Measurements from ENCODE around the gene GIPC1. TPM values are rescaled to one million over a fixed set of nuclear protein-coding genes. Genes with fewer than 3 reads are reported as not detected.
"Not testable (repeated sequence)": the region's sequence is repeated elsewhere in the genome, so short reads cannot be mapped to it uniquely, and the experiment has no call there.

The GIPC1 gene, protein sequence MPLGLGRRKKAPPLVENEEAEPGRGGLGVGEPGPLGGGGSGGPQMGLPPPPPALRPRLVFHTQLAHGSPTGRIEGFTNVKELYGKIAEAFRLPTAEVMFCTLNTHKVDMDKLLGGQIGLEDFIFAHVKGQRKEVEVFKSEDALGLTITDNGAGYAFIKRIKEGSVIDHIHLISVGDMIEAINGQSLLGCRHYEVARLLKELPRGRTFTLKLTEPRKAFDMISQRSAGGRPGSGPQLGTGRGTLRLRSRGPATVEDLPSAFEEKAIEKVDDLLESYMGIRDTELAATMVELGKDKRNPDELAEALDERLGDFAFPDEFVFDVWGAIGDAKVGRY
- 127 TPM for total RNA-seq

DNA sequence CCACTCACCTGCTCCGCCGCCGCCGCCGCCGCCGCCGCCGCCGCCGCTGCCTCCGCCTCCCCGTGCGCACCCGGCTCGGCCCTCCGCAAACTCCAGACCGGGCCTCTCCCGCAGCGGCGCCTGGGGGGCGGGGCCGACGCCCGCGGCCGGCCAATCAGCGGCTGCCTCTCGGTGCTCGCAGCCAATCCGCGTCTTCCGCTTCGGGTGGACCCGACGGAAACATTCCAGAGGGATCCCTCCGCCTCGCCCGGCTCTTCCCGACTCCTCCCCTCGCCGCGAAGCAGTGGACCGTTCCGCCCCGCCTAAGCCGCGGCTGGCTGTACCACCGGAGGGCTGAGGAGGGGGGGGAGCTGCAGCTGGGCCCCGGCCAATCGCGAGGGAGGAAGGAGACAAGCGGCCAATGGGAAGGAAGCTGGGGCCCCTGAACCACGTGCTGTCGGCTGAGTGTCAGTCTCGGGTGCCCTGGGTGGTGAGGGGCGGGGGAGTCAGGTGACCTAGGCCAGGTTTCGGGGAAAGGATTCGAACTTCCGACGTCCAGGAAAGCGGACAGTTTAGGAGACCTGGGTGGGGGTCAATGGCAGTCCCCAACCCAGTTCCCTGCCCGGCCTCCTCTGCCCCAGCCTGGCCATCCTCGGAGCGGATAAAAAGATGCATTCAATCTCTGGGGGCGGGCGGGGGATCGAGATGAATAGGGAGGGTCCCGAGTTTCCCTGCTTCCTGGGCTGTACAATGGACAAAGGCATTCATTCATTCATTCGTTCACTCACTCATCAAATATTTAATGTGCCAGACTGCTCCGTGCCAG is at the start of gene GIPC1:
Gene GIPC1, minus strand, starts transcription at position 99 of the 805 bp plus-strand sequence. CDS start 13,151 bp downstream, outside the sequence.
- DNase-seq (ENCODE audit: low spot score), result peak; percentile 97

DNA sequence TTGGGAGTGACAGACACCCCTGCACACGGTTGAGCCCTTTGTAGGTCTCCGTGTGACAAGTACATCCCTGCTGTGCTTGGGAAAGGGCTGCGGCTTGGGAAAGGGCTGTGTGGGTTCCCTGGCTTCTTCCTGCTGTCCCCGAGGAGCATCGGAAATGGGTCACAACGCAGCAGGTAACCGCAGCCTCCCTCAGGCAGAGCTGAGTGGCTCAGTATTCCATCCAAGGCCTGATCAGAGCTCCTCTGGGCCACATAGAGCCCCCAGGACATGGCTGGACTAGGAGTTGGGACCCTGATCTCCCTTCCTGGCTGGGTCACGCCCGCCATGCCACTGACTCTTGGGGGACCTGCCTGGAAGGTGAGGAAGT is 49.8 kb upstream of the GIPC1 start:
- DNase-seq (ENCODE audit: low spot score), result no peak

DNA sequence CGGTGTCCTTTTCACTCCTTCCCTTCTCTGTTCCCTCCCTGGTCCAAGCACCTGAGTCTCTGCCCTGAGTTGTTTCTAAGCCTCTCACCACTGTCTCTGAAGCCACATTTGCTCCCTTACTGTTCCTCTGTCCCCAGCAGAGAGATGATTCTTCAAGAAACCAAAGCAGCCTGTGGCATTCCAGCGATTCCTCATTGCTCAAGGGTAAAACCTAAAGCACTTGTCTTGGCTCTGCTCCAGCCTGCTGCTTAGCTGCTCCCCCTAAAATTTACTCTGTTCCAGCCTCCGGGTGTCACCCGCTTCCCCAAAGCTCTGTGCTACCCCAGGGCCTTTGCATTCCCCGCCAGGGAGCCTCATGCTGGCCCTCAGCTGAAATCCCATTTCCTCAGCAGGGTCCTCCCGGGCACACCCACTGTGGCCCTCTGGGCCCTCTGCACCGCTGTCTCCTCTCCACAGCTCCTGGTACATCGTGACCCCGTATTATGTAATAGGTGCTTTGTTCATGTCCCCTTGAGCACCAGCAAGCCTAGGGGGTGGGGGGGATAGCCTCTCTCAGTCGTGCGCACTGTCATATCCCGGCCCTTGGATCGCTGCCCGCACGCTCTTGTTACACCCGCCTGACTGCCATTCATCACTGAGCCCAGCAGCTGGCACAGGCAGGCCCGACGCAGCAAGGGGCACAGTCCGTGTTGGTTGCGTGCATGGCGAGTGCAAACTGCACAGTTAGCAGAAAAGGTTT is 49.2 kb upstream of the GIPC1 start:
- DNase-seq (ENCODE audit: low spot score), result no peak

DNA sequence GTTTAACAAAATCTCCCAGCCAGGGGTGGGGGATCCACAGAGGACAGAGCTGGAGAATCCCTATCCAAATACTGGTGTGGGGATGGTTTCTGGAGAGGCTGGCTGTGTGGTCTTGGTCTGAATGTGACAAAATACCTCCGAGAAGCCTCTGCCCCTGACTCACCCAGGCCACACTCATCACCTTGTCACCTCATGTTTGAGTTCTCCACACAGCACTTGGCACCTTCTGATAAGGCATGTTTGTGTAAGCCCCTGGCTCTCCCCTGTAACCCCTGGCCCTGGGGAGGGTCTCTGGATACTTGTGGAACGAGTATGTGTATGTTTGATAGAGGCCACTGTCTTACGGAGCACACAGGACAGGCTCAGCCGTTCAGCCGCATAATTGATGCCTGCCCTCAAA is 48.1 kb upstream of the GIPC1 start:
- DNase-seq (ENCODE audit: low spot score), result no peak

DNA sequence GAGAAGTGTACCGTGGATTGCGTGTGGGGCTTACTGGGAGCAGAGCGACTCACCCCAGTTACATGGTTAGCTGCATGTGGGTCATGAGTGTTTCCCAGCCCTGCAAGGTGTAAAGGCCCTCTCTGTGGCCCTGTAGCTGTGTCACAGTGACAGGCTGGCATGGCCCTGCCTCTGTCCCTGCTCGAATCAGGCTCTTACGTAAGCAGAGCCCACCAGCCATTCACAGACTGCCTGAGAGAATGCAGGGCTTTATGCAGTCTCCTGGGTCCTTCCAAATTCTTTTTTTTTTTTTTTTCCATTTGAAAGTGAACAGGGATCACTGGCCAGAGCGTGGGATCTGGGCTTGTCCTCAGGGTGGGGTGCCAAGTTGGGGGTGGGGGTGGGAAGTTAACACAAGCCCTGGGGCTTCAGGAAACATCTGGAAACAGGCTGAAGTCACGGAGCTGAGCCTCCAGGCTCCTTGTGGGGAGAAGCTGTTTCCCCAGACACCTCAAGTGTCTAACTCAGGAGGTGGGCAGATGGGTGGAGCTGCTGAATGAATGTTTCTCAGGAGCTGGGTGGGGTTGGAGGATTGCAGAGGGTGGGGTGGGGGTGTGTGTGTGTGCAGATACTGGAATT is 46.9 kb upstream of the GIPC1 start:
- DNase-seq (ENCODE audit: low spot score), result no peak

DNA sequence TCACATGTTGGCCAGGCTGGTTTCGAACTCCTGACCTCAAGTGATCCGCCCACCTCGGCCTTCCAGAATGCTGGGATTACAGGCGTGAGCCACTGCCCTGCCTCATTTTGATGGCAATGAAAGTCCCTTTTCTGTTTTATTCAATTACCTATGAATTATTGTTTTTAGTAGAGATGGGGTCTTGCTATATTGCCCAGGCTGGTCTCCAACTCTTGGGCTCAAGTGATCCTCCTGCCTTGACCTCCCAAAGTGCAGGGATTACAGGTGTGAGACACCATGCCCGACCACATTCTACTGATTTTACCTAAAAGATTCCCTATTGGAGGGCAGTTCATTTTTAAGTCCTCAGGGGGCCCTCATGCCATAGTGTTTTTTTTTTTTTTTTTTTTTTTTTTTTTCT is 46.1 kb upstream of the GIPC1 start:
- DNase-seq (ENCODE audit: low spot score), result not testable (repeated sequence)

DNA sequence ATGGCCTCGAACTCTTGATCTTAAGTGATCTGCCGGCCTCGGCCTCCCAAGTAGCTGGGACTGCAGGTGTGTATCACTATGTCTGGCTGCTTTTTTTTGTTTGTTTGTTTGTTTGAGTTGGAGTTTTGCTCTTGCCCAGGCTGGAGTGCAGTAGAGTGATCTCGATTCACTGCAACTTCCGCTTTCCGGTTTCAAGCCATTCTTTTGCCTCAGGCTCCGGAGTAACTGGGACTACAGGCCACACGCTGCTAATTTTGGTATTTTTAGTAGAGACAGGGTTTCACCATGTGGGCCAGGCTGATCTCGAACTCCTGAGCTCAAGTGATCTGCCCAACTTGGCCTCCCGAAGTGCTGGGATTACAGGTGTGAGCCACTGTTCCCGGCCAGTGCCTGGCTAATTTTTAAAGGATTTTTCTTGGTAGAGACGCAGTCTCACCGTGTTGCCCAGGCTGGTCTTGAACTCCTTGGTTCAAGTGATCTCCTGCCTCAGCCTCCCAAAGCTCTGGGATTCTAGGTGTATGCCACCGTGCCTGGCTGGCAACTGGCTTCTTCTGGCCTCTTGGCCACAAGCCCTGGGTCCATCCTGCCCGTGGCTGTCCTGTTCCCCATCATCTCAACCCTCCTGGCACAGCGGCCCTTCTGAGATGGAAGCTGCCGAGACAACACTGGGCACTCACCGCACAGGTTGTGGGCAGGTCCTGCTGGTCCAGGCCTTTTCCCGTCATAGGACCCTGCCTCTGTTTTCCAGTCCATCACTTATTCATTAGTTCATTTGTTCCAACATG is 45.0 kb upstream of the GIPC1 start:
- DNase-seq (ENCODE audit: low spot score), result no peak

DNA sequence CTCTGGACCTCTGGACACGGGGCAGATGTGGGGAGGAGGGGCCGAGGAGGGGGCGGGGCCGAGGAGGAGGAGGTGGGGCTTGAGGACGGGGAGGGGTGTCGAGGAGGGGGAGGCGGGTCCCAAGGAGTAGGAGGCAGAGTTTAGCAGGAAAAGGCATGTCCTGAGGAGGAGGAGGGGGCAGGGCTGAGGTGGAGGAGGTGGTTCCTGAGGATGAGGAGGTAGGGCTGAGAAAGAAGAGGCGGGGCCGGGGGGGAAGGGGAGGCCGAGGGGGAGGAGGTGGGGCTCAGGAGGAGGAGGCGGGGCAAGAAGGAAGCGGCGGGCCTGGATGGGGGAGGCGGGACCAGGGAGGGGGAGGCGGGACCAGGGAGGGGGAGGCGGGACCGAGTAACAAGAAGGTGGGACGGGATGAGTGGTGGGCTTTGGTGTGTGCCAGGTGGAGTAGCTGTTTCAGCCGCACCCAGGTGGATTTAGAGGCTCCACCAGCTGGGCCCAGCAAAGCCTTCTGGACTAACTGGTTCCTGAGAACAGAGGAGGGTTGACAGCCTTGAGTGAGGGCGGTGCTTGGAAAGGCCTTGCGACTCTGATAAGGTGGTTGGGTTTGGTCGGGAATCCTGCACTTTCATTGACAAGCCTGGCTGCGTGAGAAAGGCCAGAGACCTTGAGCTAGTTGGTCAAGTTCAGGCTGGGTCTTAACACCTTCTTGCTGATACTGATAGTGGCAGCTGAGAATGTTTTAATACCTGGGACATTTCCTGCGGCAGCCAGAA is 41.2 kb upstream of the GIPC1 start:
- DNase-seq (ENCODE audit: low spot score), result peak; percentile 77

DNA sequence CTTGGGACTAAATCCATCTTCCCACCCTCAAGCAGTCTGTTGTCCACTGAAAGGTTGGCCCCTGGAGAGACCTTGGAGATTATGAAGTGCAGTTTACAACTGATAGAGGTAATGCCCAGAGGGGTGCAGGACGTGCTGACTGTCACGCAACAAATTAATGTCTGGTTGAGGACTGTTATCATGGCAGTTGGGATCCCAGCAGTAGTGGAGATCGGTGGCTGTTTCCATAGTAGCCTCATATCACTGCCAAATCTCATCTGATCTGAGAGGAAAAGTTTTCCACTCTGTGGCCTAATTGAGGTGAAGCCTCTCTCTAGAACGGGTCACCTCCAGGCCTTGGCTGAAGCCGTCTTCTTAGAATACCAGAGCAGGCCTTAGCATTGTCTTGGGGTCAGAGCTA is 37.5 kb upstream of the GIPC1 start:
- DNase-seq (ENCODE audit: low spot score), result no peak

DNA sequence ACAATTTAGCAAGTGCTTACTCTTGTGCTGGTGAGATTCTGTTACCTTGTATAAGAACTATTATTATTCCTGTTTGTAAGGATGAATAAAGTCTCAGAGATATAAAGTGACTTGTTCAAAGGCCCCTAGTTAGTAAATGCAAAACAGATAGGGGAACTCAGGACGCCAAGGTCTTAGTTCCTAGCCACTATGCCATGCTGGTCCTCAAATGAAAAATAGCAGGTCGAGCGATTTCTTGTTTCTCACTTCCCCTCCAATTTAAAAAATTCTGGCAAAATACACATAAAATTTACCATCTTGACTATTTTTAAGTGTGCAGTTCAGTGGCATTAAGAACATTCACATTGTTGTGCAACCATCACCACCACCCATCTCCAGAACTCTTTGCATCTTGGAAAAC is 34.6 kb upstream of the GIPC1 start:
- DNase-seq (ENCODE audit: low spot score), result no peak

DNA sequence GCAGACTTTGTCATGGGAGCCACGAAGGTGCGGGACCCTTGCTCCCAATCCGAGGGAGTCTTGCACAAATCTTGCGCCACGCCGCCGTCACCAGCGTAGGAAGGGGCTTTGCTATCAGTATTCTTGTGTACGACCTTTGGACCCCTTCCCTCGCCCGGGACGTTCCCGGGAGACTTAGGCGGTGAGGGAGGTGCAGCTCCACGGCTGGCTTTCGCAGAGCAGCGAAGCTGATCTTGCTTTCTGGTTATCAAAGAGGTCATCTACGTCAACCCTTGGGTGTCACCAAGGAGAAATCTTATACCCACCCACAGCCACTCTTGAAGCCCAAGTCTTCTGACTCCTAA is 34.0 kb upstream of the GIPC1 start:
- no peak for DNase-seq (ENCODE audit: low spot score)

DNA sequence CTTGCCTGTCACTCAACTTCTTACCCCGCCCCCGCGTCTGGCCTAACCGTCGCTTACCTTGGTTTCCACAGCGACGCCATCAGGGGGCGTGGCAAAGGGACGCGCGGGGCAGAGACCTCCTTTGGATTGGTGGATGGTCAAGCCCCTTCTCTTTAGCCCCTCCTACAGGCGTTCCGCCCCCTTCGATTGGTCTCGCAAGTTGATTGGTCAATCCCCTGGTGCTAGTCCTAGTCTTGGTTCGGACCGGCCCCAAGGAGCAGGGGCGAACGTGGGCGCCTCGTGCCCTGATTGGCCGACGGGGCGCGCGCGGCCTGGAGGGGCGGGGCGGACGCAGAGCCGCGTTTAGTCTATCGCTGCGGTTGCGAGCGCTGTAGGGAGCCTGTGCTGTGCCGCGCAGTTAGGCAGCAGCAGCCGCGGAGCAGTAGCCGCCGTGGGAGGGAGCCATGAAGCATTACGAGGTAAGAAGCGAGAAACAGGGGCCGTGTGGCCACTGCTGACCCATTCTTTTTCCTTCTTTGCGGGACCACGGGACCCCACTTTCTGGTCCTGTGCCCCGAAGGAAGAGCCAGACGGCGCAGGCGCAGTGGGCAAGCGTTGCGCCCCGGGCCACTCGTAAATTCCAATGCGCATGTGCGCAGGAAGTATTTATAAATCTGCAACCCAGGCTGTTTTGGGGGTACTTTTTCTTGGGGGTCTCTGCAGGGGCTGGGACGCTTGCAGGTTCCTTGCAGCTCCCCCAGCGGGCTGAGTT is 33.5 kb upstream of the GIPC1 start, which contains the start of gene TECR:
Gene TECR, plus strand, starts transcription at position 341 of the 751 bp plus-strand sequence. Its CDS starts 103 bp downstream, at position 444.
- peak; percentile 100 for DNase-seq (ENCODE audit: low spot score)

DNA sequence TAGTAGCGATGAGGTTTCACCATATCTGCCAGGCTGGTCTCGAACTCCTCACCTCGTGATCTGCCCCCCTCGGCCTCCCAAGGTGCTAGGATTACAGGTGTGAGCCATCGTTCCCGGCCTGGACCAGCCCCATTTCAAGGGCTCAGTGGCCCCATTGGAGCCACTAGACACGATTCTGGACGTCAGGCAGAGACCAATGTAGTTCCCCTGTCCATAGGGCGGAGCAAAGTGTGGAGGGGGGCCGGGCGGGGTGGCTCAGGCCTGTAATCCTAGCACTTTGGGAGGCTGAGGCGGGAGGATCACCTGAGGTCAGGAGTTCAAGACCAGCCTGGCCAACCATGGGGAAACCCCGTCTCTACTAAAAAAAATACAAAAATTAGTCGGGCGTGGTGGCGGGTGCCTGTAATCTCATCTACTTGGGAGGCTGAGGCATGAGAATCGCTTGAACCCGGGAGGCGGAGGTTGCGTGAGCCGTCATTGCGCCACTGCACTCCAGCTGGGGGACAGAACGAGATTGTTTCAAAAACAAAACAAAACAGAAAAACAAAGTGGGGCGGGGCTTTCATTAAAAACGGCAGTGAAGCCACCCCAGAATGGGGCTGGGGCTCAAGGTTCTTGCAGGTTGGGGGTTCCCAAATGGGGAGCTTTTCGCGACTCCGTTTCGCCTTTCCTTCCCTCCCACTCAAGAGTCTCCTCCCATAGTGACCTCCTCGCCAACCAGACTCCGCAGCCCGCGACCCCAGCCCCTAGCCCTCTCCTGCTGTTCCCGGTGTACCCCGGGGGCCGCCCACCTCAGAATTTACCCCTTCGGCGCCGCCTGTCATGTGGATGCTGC is 32.7 kb upstream of the GIPC1 start:
- no peak for DNase-seq (ENCODE audit: low spot score)

DNA sequence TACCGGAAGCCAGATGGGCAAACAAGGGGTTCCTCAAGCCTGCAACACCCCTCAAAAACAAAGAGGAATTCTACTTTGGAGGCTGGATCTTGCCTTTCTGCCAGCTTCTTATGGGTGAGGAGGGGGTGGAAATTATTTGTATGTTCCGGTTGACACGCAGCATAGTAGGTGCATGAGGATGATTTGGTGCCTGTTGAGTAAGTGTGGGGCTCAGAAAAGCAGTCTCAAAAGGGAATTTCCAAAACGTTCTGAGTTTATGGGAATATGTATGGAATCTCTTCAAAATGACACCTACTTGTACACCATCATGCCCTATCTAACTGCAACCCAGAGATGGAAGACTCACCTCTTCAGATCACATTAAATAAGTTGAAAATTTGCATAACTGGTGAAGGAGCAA is 30.5 kb upstream of the GIPC1 start:
- no peak for DNase-seq (ENCODE audit: low spot score)

DNA sequence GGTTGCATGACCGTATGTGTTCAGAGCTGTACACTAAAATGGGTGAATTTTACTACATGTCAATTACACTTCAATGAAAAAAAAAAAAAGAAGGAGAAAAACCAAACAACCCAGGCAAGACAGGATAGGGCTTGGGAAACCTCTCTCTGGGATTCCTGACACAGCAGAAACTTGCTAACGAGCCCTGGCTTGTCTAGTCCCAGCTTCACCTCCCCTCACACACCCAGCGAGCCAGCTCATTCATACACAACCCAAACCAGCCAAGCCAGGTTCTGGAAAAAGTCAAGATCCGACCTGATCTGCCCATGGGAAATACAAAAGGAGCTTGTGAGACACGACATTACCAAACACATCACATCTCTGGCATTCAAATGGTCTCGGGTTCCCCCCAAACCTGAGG is 29.8 kb upstream of the GIPC1 start:
- no peak for DNase-seq (ENCODE audit: low spot score)

DNA sequence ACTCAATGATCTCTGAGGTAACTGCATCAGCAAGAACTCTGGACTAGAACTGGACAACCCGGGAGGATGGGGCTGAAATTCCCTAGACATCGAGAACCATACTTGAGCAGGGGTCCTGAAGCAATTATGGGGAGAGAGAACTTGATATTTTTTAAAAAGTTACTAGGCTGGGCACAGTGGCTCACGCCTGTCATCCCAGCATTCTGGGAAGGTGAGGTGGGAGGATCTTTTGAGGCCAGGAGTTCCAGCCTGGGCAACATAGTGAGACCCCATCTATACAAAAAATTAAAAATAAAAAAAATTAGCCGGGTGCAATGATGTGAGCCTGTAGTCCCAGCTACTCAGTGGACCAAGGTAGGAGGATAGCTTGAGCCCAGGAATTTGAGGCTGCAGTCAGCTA is 24.6 kb upstream of the GIPC1 start:
- DNase-seq (ENCODE audit: low spot score), result no peak

DNA sequence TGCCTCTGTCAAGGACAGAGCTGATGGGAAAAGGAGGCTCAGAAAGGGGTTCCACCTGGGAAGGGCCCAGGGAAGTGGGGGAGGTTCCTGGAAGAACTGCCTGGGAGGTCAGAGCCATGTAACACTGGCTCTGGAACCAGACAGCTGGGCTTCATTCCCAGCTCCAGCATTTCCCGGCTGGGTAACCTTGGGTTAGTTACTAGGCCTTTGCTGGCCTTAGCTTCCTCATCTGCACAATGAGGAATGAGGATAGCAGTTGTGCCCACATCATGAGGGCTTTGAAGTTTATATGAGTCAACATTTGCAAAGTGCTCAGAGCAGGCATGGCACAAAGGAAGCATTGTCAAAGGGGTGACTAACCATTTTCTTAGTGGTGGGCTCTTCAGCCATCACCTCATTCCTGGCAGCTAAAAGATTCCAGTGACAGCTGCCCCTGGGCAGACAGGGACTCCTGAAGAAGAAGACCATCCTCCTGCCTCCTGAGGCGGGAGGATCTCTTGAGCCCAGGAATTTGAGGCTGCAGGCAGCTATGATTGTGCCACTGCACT is 24.0 kb upstream of the GIPC1 start:
- no peak for DNase-seq (ENCODE audit: low spot score)

DNA sequence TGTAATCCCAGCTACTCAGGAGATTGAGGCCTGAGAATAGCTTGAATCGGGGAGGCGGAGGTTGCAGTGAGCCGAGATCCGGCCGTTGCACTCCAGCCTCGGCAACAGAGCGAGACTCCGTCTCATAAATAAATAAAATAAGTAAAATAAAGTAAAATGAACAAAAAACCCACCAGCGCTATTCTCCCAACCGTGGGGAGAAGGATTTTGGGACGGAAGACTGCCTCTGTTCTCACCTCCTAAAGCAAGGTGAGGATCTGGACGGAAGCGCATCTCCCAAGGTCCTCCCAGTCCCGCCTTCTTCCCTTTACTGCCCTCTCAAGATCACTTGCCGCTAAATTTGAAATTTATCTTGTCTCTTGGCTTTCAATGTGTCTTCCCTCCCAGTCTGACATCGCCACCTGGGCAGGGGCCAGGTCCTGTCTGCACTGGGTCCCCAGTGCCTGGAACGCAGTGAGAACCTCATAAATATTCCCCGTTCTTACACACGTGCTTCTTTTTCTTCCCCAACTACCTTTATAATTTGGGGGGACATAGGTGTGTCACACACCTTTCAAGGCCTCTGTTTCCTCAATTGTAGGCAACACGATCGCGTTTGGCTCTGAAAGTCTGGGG is 23.4 kb upstream of the GIPC1 start:
- DNase-seq (ENCODE audit: low spot score), result no peak
